GM19193 (cell line): ENCODE measurements around the gene SLC35E2B.
A peak's percentile ranks its signal among the peaks of the same experiment; 100 is the strongest.

Experiments used
- POLR2A ChIP-seq: IDR thresholded peaks from 4 replicates; pipeline ENCODE4 v1.6.1; 2011; ENCODE audit not compliant: insufficient read depth, insufficient read length; ENCODE audit errors: extremely low read depth

SLC35E2B gene

DNA sequence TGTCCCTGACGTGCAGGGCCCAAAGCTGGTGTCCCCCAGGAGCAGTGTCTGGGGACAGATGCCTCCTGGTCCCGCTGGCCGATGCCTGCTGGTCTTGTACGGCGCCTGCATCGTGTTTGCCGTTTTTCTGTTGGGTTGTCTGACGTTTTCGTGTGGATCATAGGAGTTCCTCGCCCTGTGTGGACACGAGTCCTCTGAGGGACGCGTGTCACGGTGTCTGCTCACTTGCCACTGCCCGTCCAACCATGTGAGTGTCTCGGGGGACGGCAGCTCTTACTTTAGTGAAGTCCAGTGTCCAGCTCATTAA is 69.9 kb downstream of the SLC35E2B start:
- TF ChIP-seq POLR2A = no peak

DNA sequence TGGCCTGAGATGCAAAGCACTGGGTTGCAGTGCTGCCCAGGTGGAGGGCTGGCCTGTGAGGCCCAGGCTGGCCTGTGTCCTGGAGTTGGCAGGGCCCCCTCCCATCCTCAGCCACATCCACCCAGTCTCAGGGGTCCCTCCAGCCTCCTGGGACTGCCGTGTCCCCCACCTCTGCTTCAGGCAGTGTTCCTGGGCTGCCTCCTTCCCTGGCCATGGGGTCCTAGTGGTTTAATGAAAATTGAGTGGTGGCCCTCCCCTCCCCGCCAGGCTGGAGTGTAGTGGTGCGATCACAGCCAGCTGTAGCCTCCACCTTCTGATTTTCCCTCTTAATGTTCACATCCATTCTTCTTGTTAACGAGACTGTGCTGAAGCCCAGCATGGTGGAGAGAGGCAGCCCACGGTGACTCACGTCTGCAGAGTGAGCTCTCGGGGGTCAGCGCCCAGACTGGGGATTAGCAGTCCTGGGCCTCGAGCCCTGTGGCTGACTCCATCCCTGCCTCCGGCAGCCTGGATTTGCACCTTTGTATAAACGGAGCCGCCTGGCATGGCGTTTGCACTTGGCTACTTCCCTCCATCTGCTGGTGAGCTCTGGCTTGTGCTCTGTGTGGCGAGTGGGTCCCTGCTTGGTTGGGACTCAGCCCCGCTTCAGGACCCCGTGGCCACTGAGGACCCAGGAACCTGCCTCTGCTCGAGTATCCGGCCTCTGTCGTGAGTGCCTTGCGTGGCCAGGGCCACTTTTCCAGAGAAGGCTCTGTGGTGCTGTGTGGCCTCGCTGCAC is 70.4 kb downstream of the SLC35E2B start:
- TF ChIP-seq POLR2A = no peak

DNA sequence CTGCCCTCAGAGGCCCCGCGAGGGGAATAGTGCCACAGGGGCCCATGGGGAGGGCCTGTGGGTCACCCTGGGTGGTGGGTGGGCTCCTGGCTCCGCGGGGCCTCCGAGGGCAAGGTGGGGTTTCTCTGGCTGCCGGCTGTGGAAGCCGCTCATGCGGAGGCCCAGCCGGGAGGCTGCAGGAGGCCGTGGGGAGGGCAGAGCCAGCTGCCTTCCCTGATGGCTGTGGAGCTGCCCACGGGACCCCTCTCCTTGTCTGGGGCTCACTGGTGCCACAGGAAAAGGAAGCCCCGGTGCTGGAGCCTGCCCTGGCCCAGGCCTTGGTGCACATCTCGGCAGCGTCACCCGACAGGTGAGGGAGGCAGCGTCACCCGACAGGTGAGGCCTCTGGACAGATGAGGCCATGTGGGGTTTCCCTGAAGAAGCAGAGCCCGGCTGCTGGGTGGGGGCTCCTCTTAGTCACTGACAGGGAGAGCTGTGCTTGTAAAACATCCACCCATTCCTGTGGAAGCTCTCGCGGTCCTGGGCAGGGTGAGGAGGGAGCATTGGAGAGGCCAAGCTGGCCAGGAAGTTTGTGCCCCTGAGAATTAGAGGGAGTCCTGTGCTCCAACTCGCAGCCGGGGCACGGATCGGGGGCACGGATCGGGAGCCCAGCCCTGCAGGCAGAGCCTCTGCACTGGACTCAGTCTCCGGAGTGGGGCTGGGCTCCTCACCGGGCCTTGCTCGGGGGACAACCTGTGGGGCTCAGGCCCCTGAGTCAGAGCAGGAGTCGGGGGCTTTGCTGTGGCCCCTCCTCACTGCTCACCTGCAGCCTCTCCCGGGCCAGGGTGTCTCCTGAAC is 71.2 kb downstream of the SLC35E2B start:
- TF ChIP-seq POLR2A = no peak

DNA sequence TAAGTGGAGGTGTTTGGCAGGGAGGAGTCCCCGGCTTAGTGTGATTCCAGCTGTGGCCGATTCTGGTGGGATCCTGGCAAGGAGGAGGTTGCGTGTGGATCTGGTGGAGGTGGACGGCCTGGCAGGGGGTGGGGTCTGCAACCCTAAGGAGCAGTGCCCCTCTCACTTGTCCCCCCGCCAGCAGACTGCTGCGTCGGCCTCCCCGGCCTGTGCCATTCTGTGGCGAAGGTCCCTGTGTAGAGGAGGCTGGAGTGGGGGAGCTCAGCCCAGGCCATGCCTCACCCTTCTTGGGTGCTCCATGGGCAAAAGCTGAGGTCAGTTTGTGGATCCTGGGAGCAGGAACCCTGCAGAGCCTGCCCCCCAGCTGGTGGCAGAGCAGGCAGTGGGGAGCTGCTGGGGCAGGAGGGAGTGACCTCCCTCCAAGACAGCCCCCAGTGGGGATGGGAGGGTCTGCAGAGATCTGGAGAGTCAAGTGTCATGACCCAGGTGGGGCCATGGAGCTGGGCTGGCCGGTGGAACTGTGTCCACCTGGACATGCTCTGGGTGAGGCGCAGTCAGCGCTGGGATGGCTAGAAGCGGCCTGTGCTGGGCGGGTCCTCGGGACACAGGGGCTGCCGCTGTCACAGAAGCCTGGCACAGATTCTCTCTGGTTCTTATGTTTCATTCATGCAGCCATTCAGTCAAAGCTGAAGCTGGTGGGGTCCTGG is 72.0 kb downstream of the SLC35E2B start:
- TF ChIP-seq POLR2A = no peak

DNA sequence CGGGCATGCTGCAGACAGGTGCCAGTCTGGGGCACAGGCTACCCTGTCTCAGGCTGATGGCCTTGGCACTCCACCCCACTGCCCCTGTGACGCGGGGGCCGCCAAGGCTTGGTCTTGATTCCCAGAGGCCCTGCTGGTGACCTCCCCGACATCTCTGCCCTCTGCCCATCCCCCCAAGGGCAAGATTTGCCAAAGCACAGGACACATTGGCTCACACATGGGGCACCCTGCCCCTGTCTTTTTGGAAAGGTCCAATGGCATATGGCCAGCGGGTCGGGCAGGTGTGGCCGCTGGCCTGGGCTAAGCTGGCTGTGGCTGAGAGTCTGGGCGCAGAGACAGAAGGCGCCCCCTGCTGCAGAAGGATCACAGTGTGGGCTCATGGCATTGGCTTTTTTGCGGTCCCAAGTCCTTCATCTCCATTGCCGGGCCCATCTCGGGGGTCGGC is 72.7 kb downstream of the SLC35E2B start:
- TF ChIP-seq POLR2A = no peak

DNA sequence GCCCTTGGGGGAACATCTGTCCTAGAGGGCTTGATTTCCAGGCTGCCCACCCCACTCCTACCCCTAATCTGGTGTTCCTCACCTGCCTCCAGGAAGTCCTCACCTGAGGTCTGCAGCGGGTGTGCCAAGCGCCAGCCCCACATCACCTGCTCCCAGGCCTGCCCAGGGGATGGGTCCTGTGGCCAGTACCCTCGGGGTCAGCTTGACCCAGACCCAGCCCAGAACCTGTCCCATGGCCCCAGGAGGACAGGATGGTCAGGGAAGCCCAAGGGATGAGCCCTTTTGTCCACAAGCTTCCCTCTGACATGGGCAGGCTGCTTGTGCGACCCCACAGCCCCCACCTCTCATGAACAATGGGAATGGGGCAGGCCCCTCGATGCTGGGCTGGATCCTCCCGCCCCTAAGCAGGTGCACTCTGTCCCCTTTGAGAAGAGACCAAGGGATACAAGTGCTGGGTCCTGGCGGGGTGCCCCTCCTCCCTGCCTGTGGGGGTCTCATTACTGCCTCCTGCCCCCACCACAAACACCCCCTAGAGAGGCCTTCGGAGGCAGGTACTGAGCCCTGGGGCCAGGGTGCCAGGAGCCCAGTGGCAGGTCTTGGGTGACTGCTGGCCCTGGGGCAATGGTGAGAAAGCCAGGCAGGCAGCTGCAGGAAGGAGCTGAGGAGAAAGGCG is 74.1 kb downstream of the SLC35E2B start:
- no peak for TF ChIP-seq POLR2A

DNA sequence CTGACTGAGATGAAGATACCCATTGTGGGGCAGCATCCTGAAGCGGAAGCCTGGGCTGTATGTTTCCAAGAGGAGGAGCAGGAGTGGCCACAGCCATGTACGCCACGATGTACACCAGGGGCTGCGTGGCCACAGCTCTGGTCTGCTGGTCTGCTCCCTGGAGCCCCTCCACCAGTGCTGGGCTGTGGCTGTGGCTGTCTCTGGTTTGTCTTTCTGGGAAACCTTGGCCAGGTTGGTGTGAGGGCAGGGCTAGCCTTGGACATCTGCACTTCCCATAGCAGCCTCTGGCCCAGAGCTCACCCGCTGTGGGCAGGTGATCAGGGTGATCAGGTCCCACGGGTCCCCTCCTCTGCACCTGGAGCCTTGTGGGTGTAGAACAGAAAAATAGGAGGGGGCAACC is 74.7 kb downstream of the SLC35E2B start:
- TF ChIP-seq POLR2A = no peak

DNA sequence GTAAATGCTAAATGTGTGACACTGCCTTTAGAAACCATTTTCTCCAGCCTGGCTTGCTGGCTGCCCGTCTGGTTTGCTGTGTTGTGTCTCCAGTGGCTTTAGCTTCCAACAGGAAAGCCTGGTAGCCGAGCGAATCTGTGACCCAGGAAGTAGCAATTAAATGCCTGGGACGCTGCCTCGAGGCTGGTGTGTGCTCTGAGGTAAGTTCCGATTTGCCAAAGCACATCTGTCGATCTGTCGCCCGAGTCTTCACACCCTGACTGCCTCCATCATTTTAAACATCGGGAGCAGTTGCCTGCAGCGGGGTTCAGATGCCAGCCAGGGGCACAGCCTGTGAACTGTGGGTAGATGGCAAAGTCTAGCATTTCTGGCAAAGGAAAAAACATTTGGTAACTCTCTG is 75.1 kb downstream of the SLC35E2B start:
- TF ChIP-seq POLR2A = no peak

DNA sequence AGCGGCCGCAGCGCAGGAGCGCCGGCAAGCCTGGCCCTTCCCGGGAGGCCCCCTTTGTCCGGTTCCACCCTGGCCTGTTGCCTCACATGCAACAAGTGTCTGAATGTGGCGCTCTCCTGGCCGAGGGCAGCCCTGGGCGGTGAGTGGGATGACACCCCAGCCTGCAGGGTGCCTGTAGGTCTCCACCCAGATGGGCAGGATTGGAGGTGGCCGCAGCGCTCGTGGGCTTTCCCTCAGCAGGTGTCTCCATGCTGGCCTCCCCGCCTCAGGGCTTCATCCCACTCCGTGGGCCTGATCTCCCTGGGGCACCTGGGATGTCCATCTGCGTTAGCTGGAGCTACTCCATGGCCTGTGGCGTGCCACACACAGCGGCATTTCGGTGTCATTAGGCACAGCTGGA is 75.8 kb downstream of the SLC35E2B start:
- no peak for TF ChIP-seq POLR2A

DNA sequence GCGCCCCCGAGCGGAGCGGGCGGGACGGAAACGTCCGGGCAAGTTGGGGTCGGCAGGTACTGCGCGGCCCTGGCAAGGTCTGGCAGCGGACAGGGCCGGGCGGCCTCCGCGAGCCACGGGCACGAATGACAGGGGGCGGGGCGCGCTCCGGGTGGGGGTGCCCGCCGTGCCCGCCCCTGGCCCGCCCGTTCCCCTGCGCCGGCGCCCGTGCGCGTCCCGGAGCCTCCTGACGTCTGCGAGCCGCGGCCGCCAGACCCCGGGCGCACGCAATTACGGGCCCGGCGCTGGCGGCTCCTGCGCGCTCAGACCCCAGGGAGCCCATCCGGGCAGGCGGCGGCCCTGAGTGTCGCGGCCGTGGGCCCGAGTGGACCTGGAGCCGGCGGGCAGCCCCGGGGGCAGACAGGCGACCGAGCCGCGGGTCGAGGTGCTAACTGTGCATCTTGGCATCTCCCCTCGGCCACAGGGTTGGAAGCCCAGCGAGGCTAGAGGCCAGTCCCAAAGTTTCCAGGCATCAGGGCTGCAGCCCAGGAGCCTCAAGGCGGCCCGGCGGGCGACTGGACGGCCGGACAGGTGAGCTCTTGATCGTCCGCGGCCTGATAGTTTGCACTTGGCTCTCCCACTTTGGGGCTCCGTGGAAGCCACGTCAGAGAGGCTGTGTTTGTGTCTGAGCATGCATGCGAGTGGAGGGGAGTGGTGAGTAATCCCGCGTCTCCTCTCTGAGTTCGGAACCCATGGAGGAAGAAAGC is 76.4 kb downstream of the SLC35E2B start:
- no peak for TF ChIP-seq POLR2A

DNA sequence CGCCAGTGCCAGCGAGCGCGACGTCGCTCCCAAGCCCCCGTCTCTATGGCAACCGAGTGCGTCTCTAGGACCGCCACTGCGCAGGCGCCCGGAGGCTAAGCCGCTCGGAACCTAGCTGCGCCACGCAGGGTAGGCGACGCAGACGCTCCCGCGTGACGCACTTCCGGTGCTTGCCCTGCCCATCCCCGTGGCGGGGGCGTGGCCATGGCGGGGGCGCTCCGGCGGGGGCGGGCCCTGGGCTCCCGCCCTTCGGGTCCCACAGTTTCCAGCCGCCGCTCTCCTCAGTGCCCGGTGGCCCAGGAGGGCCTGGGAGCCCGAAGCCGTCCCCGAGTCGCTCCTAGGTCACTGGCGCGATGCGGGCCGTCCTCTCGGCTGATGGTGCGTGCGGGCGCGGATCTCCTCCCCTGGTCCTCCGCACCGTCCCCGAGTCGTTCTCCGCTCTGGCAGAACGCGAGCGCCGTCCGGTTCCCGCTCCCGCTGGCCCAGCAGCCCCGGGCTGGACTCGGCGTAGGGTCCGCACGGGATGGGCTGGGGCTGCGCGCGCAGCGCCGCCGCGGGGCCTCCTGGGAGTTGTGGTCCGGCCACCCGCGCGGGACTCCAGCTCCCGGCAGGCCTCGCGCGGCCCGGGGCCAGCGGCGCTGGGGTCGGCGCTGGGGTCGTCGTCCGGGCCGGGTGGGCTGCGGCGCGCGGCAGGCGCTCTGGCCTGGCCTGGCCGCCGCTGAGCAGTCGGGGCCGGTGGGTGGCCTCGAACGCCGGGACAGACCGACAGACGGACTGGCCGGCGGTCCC is 77.1 kb downstream of the SLC35E2B start, which contains the start of gene MIB2:
Gene MIB2, plus strand, starts transcription at position 245 of the 789 bp plus-strand sequence. CDS start 7,953 bp downstream, outside the sequence.
- TF ChIP-seq POLR2A = peak; percentile 84

DNA sequence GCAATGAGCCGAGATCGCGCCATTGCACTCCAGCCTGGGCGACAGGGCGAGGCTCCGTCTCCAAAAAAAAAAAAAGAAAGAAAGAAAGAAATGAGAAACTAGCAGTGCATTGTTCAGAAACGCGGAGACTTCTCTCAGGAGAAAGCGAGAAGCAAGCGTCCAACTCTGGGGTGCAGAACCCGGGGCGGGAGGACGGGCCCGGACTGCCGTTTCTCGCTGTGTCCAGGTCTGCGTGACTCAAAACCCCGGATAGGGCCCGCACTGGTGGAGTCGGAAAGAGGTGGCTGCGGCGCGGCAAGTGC is 77.7 kb downstream of the SLC35E2B start:
- TF ChIP-seq POLR2A = no peak

DNA sequence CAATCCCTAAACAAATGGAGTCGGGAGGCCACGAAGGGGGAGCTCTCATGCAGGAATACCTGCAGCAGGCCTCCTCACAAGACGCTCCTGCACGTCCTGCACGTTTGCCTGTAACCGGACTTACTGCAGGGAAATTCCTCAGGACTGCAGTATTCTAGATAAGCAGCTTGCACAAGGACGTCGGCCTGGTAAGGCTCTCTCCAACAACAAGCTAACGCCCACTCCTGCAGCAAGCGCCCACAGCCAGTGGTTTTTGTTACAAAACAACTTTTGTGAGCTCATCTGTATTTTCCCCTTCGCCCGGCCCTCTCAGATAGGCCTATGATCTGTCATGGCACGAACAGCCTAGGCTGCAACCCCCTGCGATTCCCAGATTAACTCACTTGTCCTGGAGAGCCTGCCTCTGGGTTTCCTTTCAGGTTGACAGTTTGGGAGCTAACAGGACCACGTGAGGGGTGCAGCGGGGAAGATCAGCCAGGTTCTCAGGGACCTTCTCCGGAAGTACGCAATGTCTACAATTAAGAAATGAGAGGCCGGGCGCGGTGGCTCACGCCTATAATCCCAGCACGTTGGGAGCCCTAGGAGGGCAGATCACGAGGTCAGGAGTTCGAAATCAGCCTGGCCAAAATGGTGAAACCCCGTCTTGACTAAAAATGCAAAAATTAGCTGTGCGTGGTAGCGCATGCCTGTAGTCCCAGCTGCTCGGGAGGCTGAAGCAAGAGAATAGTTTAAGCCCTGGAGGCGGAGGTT is 78.2 kb downstream of the SLC35E2B start:
- TF ChIP-seq POLR2A = no peak
